GOT3 (cell line): ENCODE measurements around the gene OR56B4.

Experiments used
- DNase-seq: peaks from one replicate; lab custom pipeline; 2025; ENCODE audit warnings: mixed read lengths; lab: John Stamatoyannopoulos, UW

Gene OR56B4

DNA sequence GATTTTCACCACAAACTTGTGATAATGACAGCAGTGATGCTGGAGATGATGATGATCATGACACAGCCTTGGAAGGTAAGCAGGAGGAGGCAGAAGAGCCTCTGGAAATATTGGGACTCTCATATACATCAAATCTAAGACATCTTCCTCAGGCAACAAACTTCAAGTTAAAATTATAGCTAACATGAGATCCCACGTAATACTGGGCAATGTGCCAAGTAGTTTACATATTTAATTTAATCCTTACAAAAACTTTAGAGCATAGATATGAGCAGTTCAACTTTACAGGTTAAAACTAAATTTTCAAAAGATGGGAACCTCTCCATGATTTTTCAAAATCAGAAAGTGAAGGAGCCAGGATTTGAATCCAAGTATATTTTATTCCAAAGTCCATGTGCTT is 43.6 kb downstream of the OR56B4 start:
- no peak for DNase-seq

- DNase-seq, result no peak
Observed at GRCh38 chr11:6152126-6152525, 44.6 kb downstream of the OR56B4 start.

DNA sequence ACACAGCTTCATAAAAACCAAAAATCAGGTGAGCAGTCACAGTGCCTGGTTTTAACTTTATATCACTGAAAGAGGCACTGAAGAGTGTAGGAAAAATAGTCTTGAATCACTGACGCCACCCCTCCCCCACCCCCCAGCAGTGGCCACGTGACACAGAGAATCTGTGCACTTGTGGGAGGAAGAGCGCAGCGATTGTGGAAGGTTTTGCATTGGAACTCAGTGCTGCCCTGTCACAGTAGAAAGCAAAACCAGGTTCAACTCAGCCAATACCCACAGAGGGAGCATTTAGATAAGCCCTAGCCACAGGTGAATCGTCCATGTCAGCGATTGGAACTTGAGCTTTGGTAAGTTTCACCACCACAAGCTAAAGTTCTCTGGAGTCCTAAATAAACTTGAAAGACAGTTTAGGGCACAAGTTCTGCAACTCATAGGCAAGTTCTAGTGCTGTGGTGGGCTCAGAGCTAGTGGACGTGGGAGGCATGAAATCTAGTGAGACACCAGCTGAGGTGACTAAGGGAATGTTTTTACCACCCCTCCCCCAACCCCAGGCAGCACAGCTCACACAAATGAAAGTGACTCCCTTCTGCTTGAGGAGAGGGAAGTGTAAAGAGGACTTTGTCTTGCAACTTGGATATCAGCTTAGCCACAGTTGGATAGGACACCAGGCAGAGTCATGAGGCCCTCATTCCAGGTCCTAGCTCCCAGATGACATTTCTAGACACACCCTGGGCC is 49.3 kb downstream of the OR56B4 start:
- no peak for DNase-seq
